GM19238 (cell line): ENCODE measurements around the gene FATE1.

Experiments used
- DNase-seq: peaks from one replicate; pipeline ENCODE4 v3.0.0; 2011; ENCODE audit warnings: low spot score; ENCODE audit not compliant: insufficient read length

Gene FATE1

DNA sequence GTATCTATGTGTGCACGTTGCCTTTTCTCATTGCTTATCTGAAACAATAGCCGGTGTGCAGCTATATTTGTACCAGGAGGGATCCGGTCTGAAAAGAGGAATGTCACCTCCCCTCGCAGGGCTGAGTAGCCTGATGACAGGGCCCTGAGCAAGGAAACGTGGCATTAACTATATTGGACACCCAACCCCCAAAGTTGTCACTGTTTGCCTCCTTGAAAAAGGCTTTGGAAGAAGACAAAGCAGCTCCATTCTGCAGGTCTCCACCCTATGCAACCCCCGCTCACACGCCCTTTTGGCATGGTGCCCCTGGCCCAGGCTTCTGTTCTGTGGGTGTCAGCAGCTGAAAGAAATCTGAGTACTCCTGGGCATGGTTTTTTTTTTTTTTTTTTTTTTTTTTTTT lies 12.3 kb upstream of the FATE1 start:
- DNase-seq = no peak

DNA sequence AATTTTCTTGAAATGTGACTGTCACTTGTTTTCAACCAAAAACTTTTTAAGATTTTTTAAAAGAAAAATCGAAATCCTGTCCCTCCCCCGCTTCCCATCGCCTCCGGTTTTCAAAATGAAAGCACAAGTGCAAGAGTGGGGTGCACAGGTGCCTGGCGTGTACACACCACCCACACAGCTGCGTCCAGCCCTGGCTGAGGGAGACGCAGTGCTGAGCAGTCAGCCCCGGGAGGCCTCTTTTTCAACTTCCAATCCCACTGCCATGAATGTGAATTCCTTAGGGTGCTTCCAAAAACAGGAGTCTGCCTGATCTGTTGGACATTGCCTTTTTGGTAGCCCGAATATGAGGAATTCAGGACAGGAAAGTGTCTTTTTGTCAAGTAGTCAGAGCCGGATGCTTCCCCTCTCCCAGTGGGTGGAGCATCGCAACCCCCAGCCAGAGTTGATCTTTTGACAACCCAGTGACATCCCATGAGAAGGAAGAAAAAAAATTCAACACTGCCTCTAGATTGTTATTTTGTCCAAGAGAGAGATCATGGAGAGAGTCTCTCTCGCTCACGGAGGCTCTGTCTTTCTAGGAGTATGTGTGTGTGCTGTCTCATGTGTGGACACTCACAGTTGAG lies 11.7 kb upstream of the FATE1 start:
- DNase-seq = no peak

DNA sequence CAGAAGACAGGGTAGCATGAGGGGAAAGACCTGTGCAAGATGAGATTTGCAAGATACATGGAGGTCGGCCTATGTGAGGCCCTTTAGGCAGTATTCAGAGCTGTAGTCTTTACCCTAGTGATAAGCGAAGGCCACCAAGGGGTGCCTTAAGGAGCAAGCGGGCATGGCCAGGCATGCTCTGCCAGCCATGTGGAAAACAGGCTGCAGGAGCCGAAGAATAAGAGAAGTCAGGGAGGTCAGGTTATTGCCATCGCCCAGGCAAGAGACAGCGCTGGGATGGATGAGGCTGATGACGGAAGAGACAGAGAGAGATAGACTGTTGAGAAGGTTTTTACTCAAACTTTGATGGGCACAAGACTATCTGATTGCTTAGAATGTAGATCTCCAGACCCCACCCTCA lies 7.0 kb upstream of the FATE1 start:
- no peak for DNase-seq

DNA sequence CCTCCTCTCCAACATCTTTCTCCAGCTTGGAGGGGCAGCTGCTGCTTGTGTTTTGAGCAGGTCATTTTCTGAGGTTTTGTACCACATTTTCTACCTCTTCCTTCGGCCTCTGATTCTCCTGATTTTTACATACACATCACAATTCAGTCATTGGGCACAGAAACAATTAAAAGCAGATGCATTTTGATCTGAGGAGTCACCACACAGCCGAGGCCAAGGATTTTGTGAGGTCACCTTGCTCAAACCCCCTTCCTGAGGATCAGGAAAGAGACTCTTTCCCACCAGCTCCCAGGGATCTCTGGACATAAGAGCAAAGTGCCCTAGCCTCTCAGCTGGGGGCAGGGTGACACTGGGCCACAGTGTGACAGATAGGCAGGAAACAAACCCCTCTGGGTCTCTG lies 5.4 kb upstream of the FATE1 start:
- no peak for DNase-seq

DNA sequence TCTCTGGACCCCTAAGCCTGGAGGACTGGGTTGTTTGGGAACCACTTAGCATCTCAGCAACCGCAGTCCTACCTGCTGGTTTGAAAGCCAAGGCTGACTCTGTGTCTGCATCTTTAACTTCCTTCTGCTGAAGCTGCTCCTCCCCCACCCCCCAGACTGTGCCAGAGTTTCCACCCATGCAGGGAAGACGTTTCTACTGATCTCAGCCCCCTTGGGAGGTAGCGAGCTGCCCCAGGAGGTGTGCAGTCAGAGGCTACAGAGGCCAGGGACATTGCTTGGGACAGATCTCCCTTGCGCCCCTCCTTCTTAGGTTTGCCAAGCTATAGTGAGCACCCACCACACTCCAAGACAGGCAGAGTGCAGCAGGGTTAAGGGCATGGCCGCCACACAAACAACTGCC lies 4.7 kb upstream of the FATE1 start:
- DNase-seq = no peak

DNA sequence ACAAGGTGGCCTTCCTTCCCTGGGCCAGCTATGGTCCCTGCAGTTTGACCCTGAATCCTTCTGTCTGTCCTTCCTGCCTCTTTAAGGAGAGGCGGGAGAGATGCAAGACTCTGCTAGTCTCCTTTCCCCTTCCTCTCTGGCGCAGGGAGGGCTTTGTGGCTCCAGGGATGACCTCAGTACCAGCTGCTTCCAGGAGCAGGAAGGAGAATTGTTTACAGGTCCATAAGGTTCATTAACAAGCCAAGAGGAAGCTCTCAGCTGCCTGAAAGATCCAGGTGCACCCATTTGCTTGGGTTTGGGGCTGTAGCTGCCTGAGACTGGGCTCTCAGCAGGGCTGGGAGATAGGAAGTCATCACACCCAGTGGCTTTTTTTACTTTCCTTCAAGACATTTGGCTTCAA lies 4.0 kb upstream of the FATE1 start:
- no peak for DNase-seq

DNA sequence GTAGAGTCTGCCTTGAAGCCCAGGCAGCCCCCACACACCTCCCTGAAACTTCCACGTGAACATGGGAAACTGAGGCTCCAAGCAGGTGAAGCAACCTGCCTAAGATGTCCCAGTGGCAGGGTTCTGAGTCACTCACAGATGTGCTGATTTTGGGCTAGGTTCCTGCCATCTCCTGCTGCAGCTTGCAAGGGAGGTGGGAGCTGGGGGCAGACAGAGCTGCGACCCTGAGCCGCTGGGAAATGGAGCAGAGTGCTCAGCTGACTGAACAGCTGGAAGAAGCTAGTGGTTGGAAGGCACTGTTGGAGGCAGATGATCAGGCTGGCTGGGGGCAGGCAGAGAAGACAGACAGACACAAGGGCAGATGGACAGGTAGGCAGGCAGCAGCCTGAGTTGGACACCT lies 3.6 kb upstream of the FATE1 start:
- DNase-seq = no peak

DNA sequence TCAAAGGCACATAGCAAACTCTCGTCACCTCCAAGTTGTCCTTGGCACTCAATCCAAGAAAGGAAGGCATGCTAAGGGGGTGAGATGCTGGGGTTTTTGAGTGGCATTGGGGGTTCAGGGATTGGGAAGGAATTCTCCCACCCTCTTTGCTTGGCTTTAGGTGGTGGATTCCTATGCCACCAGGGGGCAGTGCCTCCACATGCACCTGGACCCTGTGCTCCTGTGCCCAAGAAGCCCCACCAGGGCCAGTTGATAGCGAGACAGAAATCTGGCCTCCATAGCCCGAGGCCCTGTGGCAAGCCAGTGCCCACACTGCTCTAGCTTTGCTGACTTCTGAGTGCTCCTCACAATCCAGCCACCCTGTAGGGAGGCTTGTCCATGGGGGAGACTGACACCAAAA lies 2.0 kb upstream of the FATE1 start:
- DNase-seq = peak; percentile 25

DNA sequence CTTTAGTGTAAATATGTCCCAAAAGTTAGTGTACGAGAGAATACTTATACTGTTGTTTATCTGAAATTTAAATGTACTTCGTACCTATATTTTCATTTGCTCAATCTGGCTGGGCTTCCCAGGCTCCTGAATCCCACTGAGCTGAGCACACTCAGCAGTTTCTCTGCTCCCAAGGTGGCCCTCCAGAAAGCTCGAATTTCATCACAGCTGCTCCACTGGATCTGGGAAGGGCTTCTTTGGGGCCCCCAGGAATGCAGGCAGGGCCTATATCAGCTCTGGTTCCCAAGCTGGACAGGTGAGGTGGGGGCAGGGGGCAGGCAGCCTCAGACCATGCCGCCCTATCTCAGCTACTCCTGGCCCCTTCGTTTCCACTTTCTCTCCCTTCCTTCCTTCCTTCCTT lies 1.5 kb upstream of the FATE1 start:
- DNase-seq = no peak

DNA sequence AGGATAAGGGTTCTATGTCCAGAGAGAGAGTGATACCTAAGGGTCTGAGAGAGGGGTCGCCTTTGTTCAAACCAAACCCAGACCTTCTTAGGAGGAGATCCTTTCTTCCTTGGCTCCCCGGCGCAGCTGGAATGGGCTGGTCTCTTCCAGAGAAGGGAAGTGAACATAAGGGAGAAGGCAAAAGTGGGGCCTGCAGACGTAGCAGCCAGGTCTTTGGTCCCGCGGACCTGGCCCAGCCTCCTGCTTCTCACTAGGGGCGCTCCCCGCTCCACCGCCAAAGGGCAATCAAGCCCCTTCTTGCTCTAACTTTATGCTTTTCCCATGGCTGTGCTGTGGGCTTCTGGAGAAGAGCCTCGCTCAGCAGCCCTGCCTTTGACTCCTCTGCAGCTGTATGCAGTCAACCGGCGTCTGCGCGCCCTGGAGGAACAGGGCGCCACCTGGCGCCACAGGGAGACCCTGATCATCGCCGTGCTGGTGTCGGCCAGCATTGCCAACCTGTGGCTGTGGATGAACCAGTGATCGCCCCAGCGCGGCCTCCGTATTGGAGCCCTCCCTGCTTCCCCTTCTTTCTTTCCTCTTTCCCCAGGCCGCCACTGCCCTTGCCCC lies 6.5 kb downstream of the FATE1 start:
- no peak for DNase-seq

DNA sequence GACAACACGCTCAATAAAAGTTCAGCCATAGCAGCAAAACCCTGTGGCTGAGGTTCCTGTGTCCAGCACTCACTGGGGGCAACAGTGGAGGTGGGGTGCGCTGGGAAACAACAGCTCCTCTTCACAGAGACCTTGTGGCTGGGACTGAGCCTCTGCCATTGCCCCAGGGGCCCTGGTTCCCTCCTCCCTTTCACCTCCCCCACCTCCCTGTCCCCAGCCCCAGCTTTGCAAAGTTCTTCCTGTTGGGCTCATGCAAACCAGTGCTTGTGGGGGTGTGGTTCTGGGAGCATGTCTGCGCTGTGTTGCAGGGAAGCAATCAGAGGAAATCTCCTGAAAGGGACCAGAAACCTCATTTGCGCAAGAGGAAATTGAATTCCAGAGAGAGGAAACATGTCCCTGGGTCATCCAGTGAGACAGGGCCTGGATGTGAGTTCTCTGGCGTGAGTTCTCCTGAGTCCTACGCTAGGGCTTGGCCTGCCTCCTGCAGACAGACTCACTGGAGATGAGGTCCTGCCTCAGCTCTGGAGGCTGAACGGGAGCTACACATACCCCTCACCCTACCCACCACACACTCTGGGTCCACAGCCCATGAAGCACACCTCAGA lies 7.4 kb downstream of the FATE1 start:
- DNase-seq = no peak

DNA sequence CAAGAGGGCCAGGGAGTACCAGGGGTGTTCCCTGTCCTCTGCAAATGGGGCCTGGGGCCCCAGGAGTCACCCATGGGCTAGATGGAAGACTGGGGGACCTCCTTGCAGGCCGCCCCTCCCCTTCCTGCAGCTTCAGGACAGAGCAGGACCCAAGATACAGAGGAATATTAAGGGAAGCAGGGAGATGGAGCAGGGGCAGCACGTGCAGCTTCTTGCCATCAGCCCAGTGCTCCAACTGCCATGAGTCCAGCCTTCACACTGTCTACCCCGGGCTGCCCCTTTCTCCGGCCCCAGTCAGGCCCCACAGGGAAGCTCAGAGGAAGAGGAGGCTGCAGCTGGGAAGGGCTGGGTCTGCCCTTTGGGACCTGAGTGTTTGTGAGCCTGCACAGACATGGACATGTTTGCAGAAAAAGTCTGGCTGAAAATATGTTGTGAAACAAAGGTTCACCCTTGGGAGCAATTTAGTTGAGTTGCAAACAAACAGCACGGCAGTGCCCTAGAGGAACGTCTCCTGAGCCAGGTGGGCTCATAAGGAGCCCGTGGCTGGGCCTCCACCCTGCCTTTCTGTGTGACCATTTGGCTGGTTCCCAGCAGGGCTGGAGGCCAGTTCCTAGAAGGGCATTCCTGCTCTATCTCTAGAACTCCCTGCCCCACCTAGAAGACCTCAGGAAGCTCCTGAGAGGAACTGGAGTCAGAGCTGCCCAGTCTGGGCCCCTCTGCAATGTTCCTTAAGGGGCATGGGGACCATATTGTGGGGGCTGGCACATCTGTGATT lies 8.9 kb downstream of the FATE1 start:
- DNase-seq = no peak

DNA sequence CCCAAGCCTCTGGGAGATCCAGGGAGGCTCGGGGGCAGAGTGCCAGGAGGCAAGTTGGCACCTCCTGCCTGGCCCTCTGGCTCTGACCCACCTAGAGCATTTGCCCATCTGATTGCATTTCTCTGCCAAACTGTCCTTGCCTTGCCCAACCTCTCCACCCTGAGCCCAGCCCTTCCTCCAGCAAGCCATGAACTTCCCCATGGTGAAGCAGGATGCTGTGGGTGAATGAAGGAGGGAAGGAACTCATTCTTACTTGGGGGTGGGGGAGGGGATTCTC lies 9.4 kb downstream of the FATE1 start:
- no peak for DNase-seq

DNA sequence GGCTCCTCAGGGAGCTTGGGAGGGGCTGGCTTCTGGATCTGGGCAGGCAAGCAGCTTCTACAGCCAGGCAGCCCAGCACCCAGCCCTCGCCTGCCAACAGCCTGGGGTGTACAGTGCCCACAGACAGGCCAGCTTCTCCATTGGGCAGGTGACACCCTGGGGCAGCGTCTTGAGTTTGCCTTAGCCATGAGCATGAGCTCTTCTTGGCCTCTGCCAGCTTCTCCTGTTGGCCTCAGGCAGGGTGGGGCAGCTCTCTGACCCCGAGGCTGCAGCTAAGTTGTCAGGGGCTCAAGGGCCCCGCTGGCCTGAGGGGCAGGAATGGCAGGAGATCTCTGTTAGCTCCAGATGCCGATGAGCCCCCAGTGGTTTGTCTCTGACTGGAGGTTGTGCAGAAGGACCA lies 10.9 kb downstream of the FATE1 start:
- no peak for DNase-seq

DNA sequence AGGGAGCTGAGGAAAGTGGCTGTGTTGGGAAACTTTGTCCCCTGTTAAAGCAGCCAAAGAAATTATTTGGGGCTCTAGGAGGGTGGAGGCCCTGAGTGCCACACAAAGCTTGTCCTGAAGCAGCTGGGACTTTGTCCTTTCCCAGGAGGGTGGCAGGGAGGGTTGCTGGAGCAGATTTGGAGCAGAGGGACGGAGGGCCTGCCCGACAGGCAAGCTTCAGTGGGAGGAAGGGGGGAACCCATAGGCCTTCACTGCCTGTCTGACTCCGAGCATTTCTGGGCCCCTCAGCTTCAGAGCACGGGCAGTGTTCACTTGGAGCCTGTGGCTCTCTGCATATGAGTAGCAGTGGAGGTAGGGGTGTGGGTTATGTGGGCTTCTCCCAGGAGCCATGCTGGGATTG lies 11.5 kb downstream of the FATE1 start:
- no peak for DNase-seq

DNA sequence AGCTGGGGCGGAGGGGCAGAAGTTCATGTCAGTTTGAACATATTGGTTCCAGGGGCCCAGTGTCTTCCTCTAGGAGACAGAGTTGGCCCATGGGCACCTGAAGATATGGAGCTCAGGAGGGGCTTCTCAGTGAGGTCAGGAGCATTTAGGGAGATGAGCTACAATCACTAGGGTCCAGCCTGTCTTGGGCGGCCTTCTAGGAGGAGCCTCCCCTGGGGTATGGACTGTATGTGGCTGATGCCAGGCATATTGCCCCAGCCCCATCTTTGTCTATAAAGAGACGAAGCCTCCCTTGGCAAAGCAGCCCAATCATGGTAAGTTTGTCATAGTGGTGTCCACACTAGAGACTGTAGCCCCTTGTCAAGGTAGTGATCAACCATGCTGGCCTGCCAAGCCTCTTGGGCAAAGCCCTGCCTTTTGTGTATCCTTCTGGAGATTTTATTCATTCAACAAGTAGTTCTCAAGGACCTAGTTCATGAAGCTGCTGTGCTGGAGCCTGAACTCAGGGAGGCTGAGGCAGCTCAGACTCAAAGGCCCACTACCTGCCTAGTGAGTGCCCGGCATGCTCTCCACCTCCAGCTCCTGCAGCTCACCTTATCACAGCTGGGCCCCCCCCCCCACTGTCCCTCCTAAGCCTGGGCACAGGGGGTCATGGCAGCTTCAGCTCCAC lies 13.4 kb downstream of the FATE1 start:
- no peak for DNase-seq

DNA sequence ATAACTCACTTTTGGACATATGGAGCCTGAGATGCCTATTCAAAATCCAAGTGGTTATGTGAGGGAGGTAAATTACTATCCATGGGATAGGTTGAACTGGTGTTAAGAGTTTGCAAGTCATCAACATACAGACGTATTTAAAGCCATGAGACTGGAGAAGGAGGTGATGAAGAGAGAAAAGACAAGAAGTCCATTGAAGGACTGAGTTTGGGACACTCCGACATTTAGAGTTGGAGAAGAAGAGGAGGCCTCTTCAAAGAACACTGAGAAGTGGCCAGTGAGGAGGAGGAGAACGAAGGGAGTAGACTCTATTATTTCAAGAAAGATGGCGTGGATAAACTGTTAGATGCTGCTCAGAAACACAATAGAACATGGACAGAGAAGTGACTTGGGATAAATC lies 18.6 kb downstream of the FATE1 start, which contains the start of gene CNGA2:
CNGA2 (plus strand) TSS at position 301 of the 400 bp plus-strand sequence. CDS start 3,738 bp downstream, outside the sequence.
- no peak for DNase-seq

DNA sequence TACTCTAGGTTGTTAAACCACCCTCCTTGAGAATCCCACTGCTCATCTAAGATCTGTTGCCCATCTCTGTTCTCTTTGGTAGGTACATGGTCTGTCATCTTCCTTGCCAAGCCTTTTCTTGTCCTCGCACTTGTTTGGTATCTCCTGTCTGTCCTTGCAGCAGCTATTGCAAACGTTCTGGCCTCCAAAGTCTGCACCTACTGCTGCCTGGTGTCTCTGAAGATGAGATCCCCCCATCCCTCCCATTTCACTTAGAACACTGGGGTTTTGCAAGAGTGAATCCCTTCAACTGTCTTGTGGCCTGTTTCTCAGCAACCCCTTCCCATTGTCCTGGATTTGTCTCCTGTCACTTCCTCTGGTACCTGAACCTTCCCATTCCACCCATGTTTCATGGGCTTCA lies 19.4 kb downstream of the FATE1 start:
- DNase-seq = no peak

DNA sequence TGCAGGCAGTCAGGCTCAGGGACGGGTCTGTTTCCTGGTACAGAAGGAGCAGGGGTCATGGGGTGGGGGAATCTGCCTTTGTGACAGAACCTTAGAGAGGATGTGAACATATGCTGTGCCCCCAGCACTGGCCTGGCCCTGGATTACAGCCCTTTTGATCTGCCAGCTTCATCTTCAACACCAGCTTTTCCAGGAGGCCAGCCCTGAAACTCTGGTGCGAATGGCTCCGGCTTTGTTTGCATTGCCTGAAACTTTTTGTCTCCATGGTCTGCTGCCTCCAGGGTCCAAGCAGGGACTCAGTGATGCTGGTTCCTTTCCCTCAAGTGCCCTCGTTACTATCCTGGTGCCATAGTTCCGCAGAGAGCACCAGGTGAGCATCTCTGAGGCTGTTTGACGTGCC lies 20.9 kb downstream of the FATE1 start:
- no peak for DNase-seq

DNA sequence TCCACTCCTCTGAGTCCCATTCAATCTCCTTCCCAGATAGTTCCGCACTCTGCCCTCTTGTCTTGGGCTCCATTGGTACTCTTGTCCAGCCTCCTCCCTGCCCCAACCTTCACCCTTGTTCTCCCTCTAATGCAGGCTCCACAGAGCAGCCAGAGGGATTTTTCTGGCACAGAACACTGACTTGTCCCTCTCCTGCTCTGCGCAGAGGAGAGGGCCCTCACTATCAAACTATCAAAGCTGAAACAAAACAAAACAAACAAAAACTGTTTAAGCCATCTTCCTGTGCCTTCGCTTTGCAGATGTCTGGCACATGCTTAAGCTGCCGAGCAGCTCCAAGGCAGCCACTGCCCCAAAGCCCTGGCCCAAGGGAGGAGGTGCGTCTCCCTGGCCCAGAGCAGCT lies 21.7 kb downstream of the FATE1 start:
- DNase-seq = no peak

DNA sequence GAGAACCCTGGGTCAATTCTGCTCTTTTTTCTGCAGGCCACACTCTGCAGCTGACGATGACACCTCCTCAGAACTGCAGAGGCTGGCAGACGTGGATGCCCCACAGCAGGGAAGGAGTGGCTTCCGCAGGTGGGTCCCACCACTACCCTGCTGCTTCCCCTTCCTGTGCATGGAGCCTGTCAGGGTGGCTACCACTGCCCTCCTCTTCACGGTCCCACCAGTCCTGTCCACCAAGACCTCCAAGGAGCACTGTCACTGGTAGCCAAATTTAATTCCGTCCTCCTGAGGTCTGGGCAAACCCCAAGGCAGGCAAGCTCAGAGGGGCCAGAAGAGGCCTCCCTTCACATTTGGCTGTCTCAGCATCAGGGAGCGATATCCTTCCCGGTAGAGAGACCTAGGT lies 22.9 kb downstream of the FATE1 start:
- DNase-seq = no peak

DNA sequence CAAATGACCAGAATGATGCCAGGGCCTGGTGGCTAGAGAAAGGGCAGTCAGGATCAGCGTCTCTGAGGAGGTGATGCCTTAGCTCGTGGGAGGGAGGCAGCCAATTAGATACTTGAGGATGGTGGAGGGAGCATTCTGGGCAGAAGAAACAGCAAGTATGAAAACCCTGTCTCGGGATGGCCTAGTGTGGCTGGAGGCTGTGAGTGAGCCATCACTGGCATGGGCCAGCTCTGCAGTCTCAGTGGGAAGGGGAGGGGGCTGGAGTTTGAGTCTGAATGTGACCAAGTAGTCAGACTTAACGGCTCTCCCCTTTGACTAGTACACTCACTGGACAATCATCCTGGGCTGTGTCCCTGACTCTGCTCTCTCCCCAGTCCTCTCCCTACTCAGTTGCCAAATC lies 25.8 kb downstream of the FATE1 start:
- DNase-seq = no peak
